Transverse colon (tissue), 4 donors: ENCODE results near the gene SZT2. TPM values are rescaled to one million over a fixed set of nuclear protein-coding genes. Genes with fewer than 3 reads are reported as not detected.
"Not testable (repeated sequence)": the region's sequence is repeated elsewhere in the genome, so short reads cannot be mapped to it uniquely, and the experiment has no call there.

ENCODE experiments used
- DNase-seq: peaks from one replicate; pipeline ENCODE4 v3.0.0-alpha.2; 2019
- H3K27ac ChIP-seq, 4 donors: fragments of 200-600 bp; sonication (generic); 2 replicates each; pipeline ENCODE4 v1.5.1; 2016 to 2018; ENCODE audit warnings: inconsistent platforms in 4 of 4
- H3K27me3 ChIP-seq: fragments of 200-600 bp; sonication (generic); 2 replicates; pipeline ENCODE4 v1.5.1; 2017; ENCODE audit warnings: inconsistent platforms
- H3K36me3 ChIP-seq, 4 donors: fragments of 200-600 bp; sonication (generic); 2 replicates each; pipeline ENCODE4 v1.5.1; 2017 to 2019; ENCODE audit warnings: inconsistent platforms in 4 of 4
- H3K4me1 ChIP-seq, 4 donors: fragments of 200-600 bp; sonication (generic); 2 replicates each; pipeline ENCODE4 v1.5.1; 2017 to 2020; ENCODE audit warnings: inconsistent platforms in 4 of 4
- H3K4me3 ChIP-seq, 4 donors: fragments of 200-600 bp; sonication (generic); 1 replicate in 1 of 4; 2 replicates in 3 of 4; pipeline versions ENCODE4 v1.5.1 to v1.6.1; 2017 to 2019; ENCODE audit warnings: inconsistent platforms in 4 of 4
- H3K9me3 ChIP-seq, 2 donors: fragments of 200-600 bp; sonication (generic); 2 replicates each; pipeline ENCODE4 v1.5.1; 2017 to 2019; ENCODE audit warnings: inconsistent platforms in 2 of 2
- EP300 ChIP-seq: sonication (generic); formaldehyde crosslinking; IDR thresholded peaks from one replicate; pipeline ENCODE4 v1.6.1; 2017; ENCODE audit warnings: antibody characterized with exemption, low read depth
- POLR2A ChIP-seq: fragments of 450-650 bp; IDR thresholded peaks from one replicate; pipeline ENCODE4 v1.6.1; 2016; ENCODE audit warnings: antibody characterized with exemption, mild to moderate bottlenecking, moderate library complexity
- POLR2AphosphoS5 ChIP-seq, 3 donors: sonication (generic); formaldehyde crosslinking; IDR thresholded peaks; one replicate each; pipeline ENCODE4 v1.6.1; 2016; ENCODE audit warnings: antibody characterized with exemption in 3 of 3
- WGBS, 2 donors: methylation state at CpG; one replicate each; pipeline ENCODE4 v1.1.5; 2018; ENCODE audit warnings: low coverage in 1 of 2; 5-methylcytosine and 5-hydroxymethylcytosine counted together
- in situ Hi-C, 4 donors: fragments of 200-750 bp; cut with MboI; loops; one replicate each; pipeline versions ENCODE4 v1.15.0 to v1.15.1; 2017; ENCODE audit warnings: low sequenced_read_pairs in 3 of 4, low pct_ligation_motif_present in 1 of 4, low pct_unique_long_range_greater_than_20kb in 1 of 4
- intact Hi-C: fragments of 100-400 bp; cut with DNase I; formaldehyde crosslinking; loops from one replicate; pipeline ENCODE4 v1.15.1; 2023; ENCODE audit warnings: low total_unique reads
- total RNA-seq, 4 donors: library from RNA; depleted of rRNA; stranded (reverse); fragments of >200 nt; gene quantifications; one replicate each; pipeline ENCODE4 v1.1.0, GENCODE V29; 2016
- TF ChIP-seq, protein P1 (sequence below), 5 experiments: fragments of 200-600 bp in 3 of 5; fragments of 450-650 bp in 2 of 5; sonication (generic) in 3 of 5; IDR thresholded peaks; 1 replicate in 2 of 5; 2 replicates in 3 of 5; pipeline ENCODE4 v1.5.1; 2016 to 2017; ENCODE audit warnings: antibody characterized with exemption in 5 of 5, inconsistent platforms in 3 of 5, mild to moderate bottlenecking in 2 of 5, moderate library complexity in 1 of 5

SZT2 gene
- total RNA-seq, 4 donors from 2014 or later: 43.1 to 106 (median 82.2) TPM

GRCh38 chr1:43392702-43393101, 3.0 kb downstream of the SZT2 start:
- in situ Hi-C loops (no loop called here), intact Hi-C loops (no loop called here)
- Histone ChIP-seq H3K27ac (no peak overlapping the region), H3K9me3 (no peaks in the 10 kb centered on the region), H3K36me3 (peaks cover 0 to 4% (median 2%) of the 10 kb centered on the region in 4 donors), H3K4me1 (peaks cover 14 to 45% (median 24%) of the 10 kb centered on the region in 4 donors), H3K4me3 (no peak overlapping the region), H3K27me3 (no peaks in the 10 kb centered on the region)
- 56 to 69% methylated on average over 3 of the region's 3 CpGs for WGBS, 2 donors
- TF ChIP-seq EP300 (no peak), POLR2A (no peak), POLR2AphosphoS5 (IDR thresholded peaks at IDR 0.05) (no peak)
- TF ChIP-seq, protein P1, sequence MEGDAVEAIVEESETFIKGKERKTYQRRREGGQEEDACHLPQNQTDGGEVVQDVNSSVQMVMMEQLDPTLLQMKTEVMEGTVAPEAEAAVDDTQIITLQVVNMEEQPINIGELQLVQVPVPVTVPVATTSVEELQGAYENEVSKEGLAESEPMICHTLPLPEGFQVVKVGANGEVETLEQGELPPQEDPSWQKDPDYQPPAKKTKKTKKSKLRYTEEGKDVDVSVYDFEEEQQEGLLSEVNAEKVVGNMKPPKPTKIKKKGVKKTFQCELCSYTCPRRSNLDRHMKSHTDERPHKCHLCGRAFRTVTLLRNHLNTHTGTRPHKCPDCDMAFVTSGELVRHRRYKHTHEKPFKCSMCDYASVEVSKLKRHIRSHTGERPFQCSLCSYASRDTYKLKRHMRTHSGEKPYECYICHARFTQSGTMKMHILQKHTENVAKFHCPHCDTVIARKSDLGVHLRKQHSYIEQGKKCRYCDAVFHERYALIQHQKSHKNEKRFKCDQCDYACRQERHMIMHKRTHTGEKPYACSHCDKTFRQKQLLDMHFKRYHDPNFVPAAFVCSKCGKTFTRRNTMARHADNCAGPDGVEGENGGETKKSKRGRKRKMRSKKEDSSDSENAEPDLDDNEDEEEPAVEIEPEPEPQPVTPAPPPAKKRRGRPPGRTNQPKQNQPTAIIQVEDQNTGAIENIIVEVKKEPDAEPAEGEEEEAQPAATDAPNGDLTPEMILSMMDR (IDR thresholded peaks at IDR 0.05): no peak
- DNase-seq: no peak

DNA sequence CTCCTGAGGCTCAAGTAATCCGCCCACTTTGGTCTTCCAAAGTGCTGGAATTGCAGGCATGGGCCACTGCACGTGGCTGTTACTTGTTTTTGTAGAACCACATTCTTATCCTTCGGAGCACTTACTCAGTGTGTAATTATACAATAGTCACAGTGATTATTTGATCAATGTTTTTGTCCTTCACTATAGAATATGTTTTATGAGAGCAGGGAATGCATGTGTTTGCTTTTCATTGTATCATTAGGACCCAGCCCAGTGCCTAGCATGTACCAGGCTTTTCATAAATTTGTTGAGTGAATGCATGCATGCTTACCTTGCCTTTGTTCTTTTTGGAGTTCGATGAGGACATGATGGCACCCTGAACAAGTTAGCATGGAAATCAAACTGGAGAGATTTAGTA, 5.8 kb downstream of the SZT2 start:
- H3K9me3 ChIP-seq: no peaks in the 10 kb centered on the region
- DNase-seq: no peak
- 74 to 77% methylated on average over 4 of the region's 4 CpGs for WGBS, 2 donors
- intact Hi-C loops: no loop called here
- in situ Hi-C loops: no loop called here
- TF ChIP-seq POLR2A (no peak), POLR2AphosphoS5 (IDR thresholded peaks at IDR 0.05) (no peak), EP300 (no peak)
- TF ChIP-seq, protein P1 (IDR thresholded peaks at IDR 0.05): no peak
- peaks cover 0 to 4% (median 2%) of the 10 kb centered on the region in 4 donors for H3K36me3 ChIP-seq
- H3K27ac ChIP-seq: no peak overlapping the region
- no peaks in the 10 kb centered on the region for H3K27me3 ChIP-seq
- peaks cover 4 to 28% (median 7%) of the 10 kb centered on the region in 4 donors for H3K4me1 ChIP-seq
- H3K4me3 ChIP-seq: no peak overlapping the region

GRCh38 chr1:43396059-43396458, 6.4 kb downstream of the SZT2 start:
- Histone ChIP-seq H3K36me3 (peaks cover 0 to 4% (median 2%) of the 10 kb centered on the region in 4 donors), H3K9me3 (no peaks in the 10 kb centered on the region), H3K27me3 (no peaks in the 10 kb centered on the region), H3K4me1 (peaks cover 0 to 22% (median 1%) of the 10 kb centered on the region in 4 donors), H3K4me3 (no peak overlapping the region), H3K27ac (no peak overlapping the region)
- TF ChIP-seq POLR2A: no peak
- TF ChIP-seq, protein P1 (IDR thresholded peaks at IDR 0.05): no peak
- intact Hi-C loops (no loop called here), in situ Hi-C loops (no loop called here)
- no peak for DNase-seq
- WGBS, 2 donors: 41 to 56% methylated on average over 1 of the region's 1 CpG

- WGBS, 2 donors: 96 to 97% methylated on average over 3 of the region's 3 CpGs
- in situ Hi-C loops: no loop called here
- no peaks in the 10 kb centered on the region for H3K27me3 ChIP-seq
- DNase-seq: no peak
- intact Hi-C loops: no loop called here
- peaks cover 0 to 7% (median 2%) of the 10 kb centered on the region in 4 donors for H3K36me3 ChIP-seq
- H3K27ac ChIP-seq: no peak overlapping the region
- TF ChIP-seq POLR2A: no peak
- TF ChIP-seq POLR2AphosphoS5 (IDR thresholded peaks at IDR 0.05): no peak
- TF ChIP-seq, protein P1 (IDR thresholded peaks at IDR 0.05): no peak
- no peak overlapping the region for H3K4me3 ChIP-seq
- no peaks in the 10 kb centered on the region for H3K9me3 ChIP-seq
- H3K4me1 ChIP-seq: peaks cover 0 to 14% (median 0%) of the 10 kb centered on the region in 4 donors
These were observed 8.5 kb downstream of the SZT2 start for GRCh38 chr1:43398227-43398626.

GRCh38 chr1:43400441-43400840, 10.7 kb downstream of the SZT2 start:
- Histone ChIP-seq H3K36me3 (peaks cover 0 to 24% (median 10%) of the 10 kb centered on the region in 4 donors), H3K4me1 (peaks cover 0 to 16% (median 1%) of the 10 kb centered on the region in 4 donors)
- 97 to 100% methylated on average over 1 to 9 of the region's 9 CpGs for WGBS, 2 donors
- in situ Hi-C loops, H3K9me3 ChIP-seq, H3K27me3 ChIP-seq, H3K4me3 ChIP-seq, intact Hi-C loops, DNase-seq, H3K27ac ChIP-seq: not testable (repeated sequence)
